Measurements from ENCODE around the gene UBE2E2. TPM values are rescaled to one million over a fixed set of nuclear protein-coding genes. Genes with fewer than 3 reads are reported as not detected.

UBE2E2 gene
- total RNA-seq, 2 experiments from 2014 or later = 41.1 to 48.8 TPM

GRCh38 chr3:23329471-23330105 lies 126.5 kb downstream of the UBE2E2 start:
- no peak overlapping the region for H3K4me3 ChIP-seq (ENCODE audit: low read depth, low read length, poor library complexity, severe bottlenecking)
- H3K9me2 ChIP-seq (ENCODE audit: insufficient read depth, low read length) = no peaks in the 10 kb centered on the region
- H3K79me2 ChIP-seq (ENCODE audit: insufficient read depth, low read depth, low read length) = peaks cover 59% of the 10 kb centered on the region; the same call in 1 of the 2 replicates
- ChIA-PET CTCF (ENCODE audit: unreplicated experiment) (no interaction called here), POLR2A (interaction anchor here (0.8 to 2.4 kb wide), 11 partner anchors 9 to 621 kb away, joined by 3 to 17 read pairs (median 3); no protein-coding TSS in a partner anchor)
- no TSS peak for BruUV-seq (replicated peaks)
- H3K36me3 ChIP-seq (ENCODE audit: insufficient read depth, low read length) = peaks cover 51% of the 10 kb centered on the region
- TF ChIP-seq CTCF (conservative IDR thresholded peaks at IDR 0.05; ENCODE audit: low read length) = no peak
- no peak for TF ChIP-seq EZH2phosphoT487 (IDR thresholded peaks at IDR 0.05; ENCODE audit: borderline replicate concordance, low read depth, low read length)
- intact Hi-C loops (cut with micrococcal nuclease; ENCODE audit: unreplicated experiment) = loop anchor here (5.0 kb wide), 1 partner anchor 58 kb away; no protein-coding TSS in a partner anchor
- H3K4me1 ChIP-seq (ENCODE audit: insufficient read depth, low read length, poor library complexity, severe bottlenecking) = peaks cover 27% of the 10 kb centered on the region
- no peak overlapping the region for H3K4me2 ChIP-seq (ENCODE audit: low read length)
- peaks cover 12% of the 10 kb centered on the region; the same call in 1 of the 2 replicates for H3K9me3 ChIP-seq (ENCODE audit: low read length)
- no peak overlapping the region for H3K27ac ChIP-seq (ENCODE audit: low read depth, low read length, poor library complexity, severe bottlenecking)
- no peak overlapping the region for H2AFZ ChIP-seq (ENCODE audit: low read length)
- DNase-seq (ENCODE audit: low spot score) = no peak
- no peaks in the 10 kb centered on the region for H4K20me1 ChIP-seq (ENCODE audit: insufficient read depth, low read length)

DNA sequence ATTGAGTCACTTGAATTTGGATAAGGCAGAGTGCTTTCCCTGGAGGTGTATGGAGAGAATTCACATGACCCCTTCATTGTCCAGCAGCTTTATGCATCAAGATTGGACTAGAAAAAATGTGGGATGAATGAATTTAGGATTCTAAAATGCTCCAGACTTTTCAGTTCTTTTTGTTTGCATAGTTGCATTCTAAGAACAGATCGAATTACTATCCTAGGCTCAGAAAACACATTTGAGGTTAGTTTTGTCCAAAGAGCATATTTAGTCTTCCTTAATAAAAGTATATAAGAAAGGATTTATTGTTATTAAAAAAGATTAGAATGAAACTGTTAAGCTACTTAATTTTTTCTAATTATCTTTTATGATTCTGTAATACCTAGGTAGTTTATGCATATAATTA lies 127.4 kb downstream of the UBE2E2 start:
- Histone ChIP-seq H3K4me1 (ENCODE audit: insufficient read depth, low read length, poor library complexity, severe bottlenecking) (peaks cover 17% of the 10 kb centered on the region), H2AFZ (ENCODE audit: low read length) (no peak overlapping the region), H3K9me3 (ENCODE audit: low read length) (peaks cover 12% of the 10 kb centered on the region; the same call in 1 of the 2 replicates), H3K9me2 (ENCODE audit: insufficient read depth, low read length) (no peaks in the 10 kb centered on the region), H3K36me3 (ENCODE audit: insufficient read depth, low read length) (peaks cover 59% of the 10 kb centered on the region), H3K4me2 (ENCODE audit: low read length) (no peak overlapping the region), H3K27ac (ENCODE audit: low read depth, low read length, poor library complexity, severe bottlenecking) (no peak overlapping the region), H3K4me3 (ENCODE audit: low read depth, low read length, poor library complexity, severe bottlenecking) (no peak overlapping the region), H3K79me2 (ENCODE audit: insufficient read depth, low read depth, low read length) (peaks cover 60% of the 10 kb centered on the region; the same call in 1 of the 2 replicates), H4K20me1 (ENCODE audit: insufficient read depth, low read length) (no peaks in the 10 kb centered on the region)
- TF ChIP-seq EZH2phosphoT487 (IDR thresholded peaks at IDR 0.05; ENCODE audit: borderline replicate concordance, low read depth, low read length) (no peak), CTCF (conservative IDR thresholded peaks at IDR 0.05; ENCODE audit: low read length) (no peak)
- no TSS peak for BruUV-seq (replicated peaks)
- intact Hi-C loops (cut with micrococcal nuclease; ENCODE audit: unreplicated experiment) = no loop called here
- POLR2A ChIA-PET = interaction anchor here (0.6 to 2.4 kb wide), 9 partner anchors 9 to 657 kb away, joined by 3 to 17 read pairs (median 3); no protein-coding TSS in a partner anchor
- CTCF ChIA-PET (ENCODE audit: unreplicated experiment) = interaction anchor here (0.7 kb wide), 1 partner anchor 28 kb away, joined by 3 read pairs; no protein-coding TSS in a partner anchor
- DNase-seq (ENCODE audit: low spot score) = no peak

Data from OCI-LY7 (cell line).